Karpas-422 (cell line): ENCODE measurements around the gene ZNF512B. TPM values are rescaled to one million over a fixed set of nuclear protein-coding genes. Genes with fewer than 3 reads are reported as not detected.

ENCODE experiments used
- DNase-seq: peaks from one replicate; pipeline ENCODE4 v3.0.0-alpha.2; 2015
- H2AFZ ChIP-seq: fragments of 200-600 bp; sonication (generic); 2 replicates; pipeline ENCODE4 v1.6.1; 2014; ENCODE audit warnings: antibody characterized with exemption, low read length, mixed read lengths
- H3K27ac ChIP-seq: fragments of 200-600 bp; sonication (generic); 2 replicates; pipeline ENCODE4 v1.5.1; 2014; ENCODE audit warnings: mild to moderate bottlenecking, low read length, moderate library complexity
- H3K27me3 ChIP-seq: fragments of 200-600 bp; sonication (generic); 2 replicates; pipeline ENCODE4 v1.6.1; 2014; ENCODE audit warnings: low read length, mixed read lengths
- H3K36me3 ChIP-seq: fragments of 200-600 bp; sonication (generic); 2 replicates; pipeline ENCODE4 v1.6.1; 2014; ENCODE audit warnings: low read length, mixed read lengths; ENCODE audit not compliant: insufficient read depth
- H3K4me1 ChIP-seq: fragments of 200-600 bp; sonication (generic); 2 replicates; pipeline ENCODE4 v1.6.1; 2014; ENCODE audit warnings: mild to moderate bottlenecking, low read length, mixed read lengths
- H3K4me2 ChIP-seq: fragments of 200-600 bp; sonication (generic); 2 replicates; pipeline ENCODE4 v1.6.1; 2014; ENCODE audit warnings: low read length, low read depth, mild to moderate bottlenecking; ENCODE audit not compliant: poor library complexity, severe bottlenecking
- H3K4me3 ChIP-seq: fragments of 200-600 bp; sonication (generic); 2 replicates; pipeline ENCODE4 v1.5.1; 2014; ENCODE audit warnings: mild to moderate bottlenecking, antibody characterized with exemption, low read length, mixed read lengths
- H3K79me2 ChIP-seq: fragments of 200-600 bp; sonication (generic); 2 replicates; pipeline ENCODE4 v1.6.1; 2014; ENCODE audit warnings: mild to moderate bottlenecking, low read length, mixed read lengths
- H3K9ac ChIP-seq: fragments of 200-600 bp; sonication (generic); 2 replicates; pipeline ENCODE4 v1.6.0; 2014; ENCODE audit warnings: low read length
- H3K9me2 ChIP-seq: fragments of 200-600 bp; sonication (generic), shearing (Covaris generic); replicated peaks from 2 replicates; pipeline ENCODE4 v1.6.0; 2014; ENCODE audit warnings: mild to moderate bottlenecking, low read length, moderate library complexity; ENCODE audit not compliant: insufficient read depth
- H3K9me3 ChIP-seq: fragments of 300-700, 200-600 bp; sonication (generic); 2 replicates; pipeline ENCODE4 v1.6.1; 2014; ENCODE audit warnings: low read length, mixed read lengths
- H4K20me1 ChIP-seq: fragments of 200-600 bp; sonication (generic); 2 replicates; pipeline ENCODE4 v1.6.1; 2014; ENCODE audit warnings: mild to moderate bottlenecking, antibody characterized with exemption, low read length, low read depth; ENCODE audit not compliant: insufficient read depth
- total RNA-seq: library from RNA; depleted of rRNA; stranded (reverse); fragments of >200 nt; shearing (Covaris generic); gene quantifications from 2 replicates; pipeline ENCODE4 v1.2.3, GENCODE V29; 2014; ENCODE audit warnings: low replicate concordance

ZNF512B gene
- total RNA-seq, 1 experiment from 2014 or later = 4.2 TPM

GRCh38 chr20:63968136-63968927 lies 1.4 kb downstream of the ZNF512B start:
- H2AFZ ChIP-seq = no peak overlapping the region
- H3K36me3 ChIP-seq = no peaks in the 10 kb centered on the region
- H3K9ac ChIP-seq = peak overlapping the region; percentile 82
- peaks cover 10% of the 10 kb centered on the region for H3K4me1 ChIP-seq
- no peak for DNase-seq
- no peaks in the 10 kb centered on the region for H4K20me1 ChIP-seq
- H3K27ac ChIP-seq = peak overlapping the region; percentile 53
- H3K4me2 ChIP-seq = peak overlapping the region; percentile 74
- H3K9me2 ChIP-seq = no peaks in the 10 kb centered on the region
- H3K27me3 ChIP-seq = no peaks in the 10 kb centered on the region
- no peaks in the 10 kb centered on the region for H3K9me3 ChIP-seq
- H3K79me2 ChIP-seq = peaks cover 15% of the 10 kb centered on the region
- H3K4me3 ChIP-seq = peak overlapping the region; percentile 73

- DNase-seq = no peak
- H3K4me2 ChIP-seq = no peak overlapping the region
Observed at GRCh38 chr20:63967330-63968135, 2.2 kb downstream of the ZNF512B start.

GRCh38 chr20:63966944-63967322 lies 2.8 kb downstream of the ZNF512B start:
- Histone ChIP-seq H3K9me3 (no peaks in the 10 kb centered on the region), H3K4me3 (no peak overlapping the region), H4K20me1 (no peaks in the 10 kb centered on the region), H3K36me3 (no peaks in the 10 kb centered on the region), H3K4me2 (no peak overlapping the region), H3K27ac (no peak overlapping the region), H3K9ac (no peak overlapping the region), H3K79me2 (peaks cover 15% of the 10 kb centered on the region), H3K27me3 (no peaks in the 10 kb centered on the region), H3K9me2 (no peaks in the 10 kb centered on the region), H3K4me1 (peaks cover 10% of the 10 kb centered on the region), H2AFZ (no peak overlapping the region)
- DNase-seq = no peak

More at GRCh38 chr20:63967330-63968135, 2.2 kb downstream of the ZNF512B start:
- H3K9ac ChIP-seq = no peak overlapping the region
- no peak overlapping the region for H3K4me3 ChIP-seq
- H3K79me2 ChIP-seq = peaks cover 15% of the 10 kb centered on the region
- H3K27ac ChIP-seq = no peak overlapping the region
- no peaks in the 10 kb centered on the region for H3K9me2 ChIP-seq
- H4K20me1 ChIP-seq = no peaks in the 10 kb centered on the region
- H3K9me3 ChIP-seq = no peaks in the 10 kb centered on the region
- H3K27me3 ChIP-seq = no peaks in the 10 kb centered on the region
- peaks cover 10% of the 10 kb centered on the region for H3K4me1 ChIP-seq
- no peaks in the 10 kb centered on the region for H3K36me3 ChIP-seq
- H2AFZ ChIP-seq = no peak overlapping the region

GRCh38 chr20:63966172-63966943 lies 3.4 kb downstream of the ZNF512B start:
- no peak for DNase-seq
- Histone ChIP-seq H3K4me3 (no peak overlapping the region), H3K79me2 (peaks cover 15% of the 10 kb centered on the region), H3K4me2 (no peak overlapping the region), H2AFZ (no peak overlapping the region), H3K9me2 (no peaks in the 10 kb centered on the region), H3K4me1 (peaks cover 10% of the 10 kb centered on the region), H3K36me3 (no peaks in the 10 kb centered on the region), H3K27ac (no peak overlapping the region), H4K20me1 (no peaks in the 10 kb centered on the region), H3K27me3 (no peaks in the 10 kb centered on the region), H3K9me3 (no peaks in the 10 kb centered on the region), H3K9ac (no peak overlapping the region)

DNA sequence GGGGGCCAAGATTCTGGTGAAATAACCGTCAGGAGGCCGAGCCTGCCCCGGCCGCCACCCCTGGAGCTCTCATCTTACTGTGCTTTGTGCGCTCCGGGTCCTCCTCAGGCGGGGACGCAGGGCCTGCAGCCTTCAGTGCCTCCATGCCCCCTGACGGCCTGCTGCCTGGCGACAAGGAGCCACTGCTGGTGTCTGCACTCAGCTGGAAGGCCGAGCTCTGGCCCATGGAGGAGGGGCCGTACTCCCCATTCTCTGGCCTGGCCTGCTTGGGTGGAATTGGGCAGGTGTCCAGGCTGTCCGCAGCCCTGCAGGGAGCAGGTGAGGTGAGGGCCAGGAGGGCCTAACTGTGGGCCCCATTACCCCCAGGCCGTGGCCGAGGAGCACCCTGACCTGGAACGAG lies 5.3 kb downstream of the ZNF512B start:
- no peaks in the 10 kb centered on the region for H3K9me3 ChIP-seq
- H3K79me2 ChIP-seq = peaks cover 15% of the 10 kb centered on the region
- H3K9me2 ChIP-seq = no peaks in the 10 kb centered on the region
- H3K4me2 ChIP-seq = no peak overlapping the region
- DNase-seq = no peak
- no peaks in the 10 kb centered on the region for H3K27me3 ChIP-seq
- no peaks in the 10 kb centered on the region for H3K36me3 ChIP-seq
- H3K4me1 ChIP-seq = peaks cover 6% of the 10 kb centered on the region
- no peak overlapping the region for H3K27ac ChIP-seq
- no peaks in the 10 kb centered on the region for H4K20me1 ChIP-seq
- no peak overlapping the region for H3K9ac ChIP-seq
- H3K4me3 ChIP-seq = no peak overlapping the region
- H2AFZ ChIP-seq = no peak overlapping the region

- Histone ChIP-seq H3K4me1 (peaks cover 7% of the 10 kb centered on the region), H3K79me2 (peaks cover 11% of the 10 kb centered on the region), H3K27ac (no peak overlapping the region), H3K4me3 (no peak overlapping the region), H3K36me3 (no peaks in the 10 kb centered on the region), H3K9me2 (no peaks in the 10 kb centered on the region), H3K4me2 (no peak overlapping the region), H3K9ac (no peak overlapping the region), H4K20me1 (no peaks in the 10 kb centered on the region), H2AFZ (no peak overlapping the region), H3K27me3 (no peaks in the 10 kb centered on the region), H3K9me3 (no peaks in the 10 kb centered on the region)
- no peak for DNase-seq
Observed at GRCh38 chr20:63963784-63964301, 5.9 kb downstream of the ZNF512B start.

DNA sequence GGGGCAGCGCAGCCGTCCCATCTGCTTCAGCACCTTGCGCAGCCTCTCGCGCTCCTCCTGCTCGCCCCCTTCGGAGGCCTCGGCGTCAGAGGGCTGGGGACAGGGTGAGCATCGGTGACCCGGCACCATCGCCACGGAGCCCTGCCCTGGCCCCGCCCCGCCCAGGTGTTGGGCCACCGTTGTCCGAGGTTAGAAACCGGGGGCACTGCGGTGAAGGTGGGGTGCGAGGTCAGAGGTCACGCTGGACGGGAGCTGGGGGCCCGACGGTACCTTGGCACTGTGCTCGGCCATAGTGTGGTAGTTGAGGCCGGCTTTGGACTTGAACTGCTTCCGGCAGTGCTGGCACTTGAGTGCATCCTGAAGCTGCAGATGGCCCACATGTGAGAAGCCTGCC lies 6.4 kb downstream of the ZNF512B start:
- no peak for DNase-seq
- Histone ChIP-seq H2AFZ (no peak overlapping the region), H3K4me3 (no peak overlapping the region), H3K27me3 (no peaks in the 10 kb centered on the region), H3K9me3 (no peaks in the 10 kb centered on the region), H3K4me1 (peaks cover 7% of the 10 kb centered on the region), H3K27ac (no peak overlapping the region), H3K4me2 (no peak overlapping the region), H3K9ac (no peak overlapping the region), H4K20me1 (no peaks in the 10 kb centered on the region), H3K79me2 (peaks cover 6% of the 10 kb centered on the region; the same call in 1 of the 2 replicates), H3K9me2 (no peaks in the 10 kb centered on the region), H3K36me3 (no peaks in the 10 kb centered on the region)
